ENCODE measurements around the gene CHD6.

GRCh38 chr20:41494451-41494850 lies 123.7 kb downstream of the CHD6 start:
- TF ChIP-seq, protein P1, sequence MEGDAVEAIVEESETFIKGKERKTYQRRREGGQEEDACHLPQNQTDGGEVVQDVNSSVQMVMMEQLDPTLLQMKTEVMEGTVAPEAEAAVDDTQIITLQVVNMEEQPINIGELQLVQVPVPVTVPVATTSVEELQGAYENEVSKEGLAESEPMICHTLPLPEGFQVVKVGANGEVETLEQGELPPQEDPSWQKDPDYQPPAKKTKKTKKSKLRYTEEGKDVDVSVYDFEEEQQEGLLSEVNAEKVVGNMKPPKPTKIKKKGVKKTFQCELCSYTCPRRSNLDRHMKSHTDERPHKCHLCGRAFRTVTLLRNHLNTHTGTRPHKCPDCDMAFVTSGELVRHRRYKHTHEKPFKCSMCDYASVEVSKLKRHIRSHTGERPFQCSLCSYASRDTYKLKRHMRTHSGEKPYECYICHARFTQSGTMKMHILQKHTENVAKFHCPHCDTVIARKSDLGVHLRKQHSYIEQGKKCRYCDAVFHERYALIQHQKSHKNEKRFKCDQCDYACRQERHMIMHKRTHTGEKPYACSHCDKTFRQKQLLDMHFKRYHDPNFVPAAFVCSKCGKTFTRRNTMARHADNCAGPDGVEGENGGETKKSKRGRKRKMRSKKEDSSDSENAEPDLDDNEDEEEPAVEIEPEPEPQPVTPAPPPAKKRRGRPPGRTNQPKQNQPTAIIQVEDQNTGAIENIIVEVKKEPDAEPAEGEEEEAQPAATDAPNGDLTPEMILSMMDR (conservative IDR thresholded peaks at IDR 0.05): no peak
- TF ChIP-seq EZH2 (IDR thresholded peaks at IDR 0.05; ENCODE audit: low read depth): no peak

Measured in PC-9 (cell line).